HG03558 (cell line): Measurements from ENCODE around the gene GSN.

Source experiments
- ATAC-seq: cut with Tn5 transposase; IDR thresholded peaks from one replicate; pipeline ENCODE4 v1.9.1; 2021; ENCODE audit warnings: moderate number of reproducible peaks; ENCODE audit not compliant: unreplicated experiment; ENCODE audit errors: extremely low read depth

The GSN gene

DNA sequence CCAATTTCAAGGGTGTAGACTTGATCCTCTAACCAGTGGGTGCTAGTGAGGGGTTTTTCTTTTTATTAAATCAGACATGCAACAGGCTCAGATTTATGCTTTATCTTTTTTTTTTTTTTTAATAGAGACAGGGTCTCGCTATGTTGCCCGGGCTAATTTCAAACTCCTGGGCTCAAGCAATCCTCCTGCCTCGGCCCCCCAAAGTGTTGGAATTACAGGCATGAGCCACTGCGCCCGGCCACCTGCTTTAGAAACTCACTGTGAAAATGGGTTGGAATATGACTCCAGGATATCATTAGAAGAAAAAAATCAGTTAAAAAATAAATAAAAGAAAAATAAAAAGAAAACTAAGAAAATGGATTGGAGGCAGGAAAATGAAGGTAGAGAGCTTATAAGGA, 51.4 kb downstream of the GSN start:
- ATAC-seq = no peak

DNA sequence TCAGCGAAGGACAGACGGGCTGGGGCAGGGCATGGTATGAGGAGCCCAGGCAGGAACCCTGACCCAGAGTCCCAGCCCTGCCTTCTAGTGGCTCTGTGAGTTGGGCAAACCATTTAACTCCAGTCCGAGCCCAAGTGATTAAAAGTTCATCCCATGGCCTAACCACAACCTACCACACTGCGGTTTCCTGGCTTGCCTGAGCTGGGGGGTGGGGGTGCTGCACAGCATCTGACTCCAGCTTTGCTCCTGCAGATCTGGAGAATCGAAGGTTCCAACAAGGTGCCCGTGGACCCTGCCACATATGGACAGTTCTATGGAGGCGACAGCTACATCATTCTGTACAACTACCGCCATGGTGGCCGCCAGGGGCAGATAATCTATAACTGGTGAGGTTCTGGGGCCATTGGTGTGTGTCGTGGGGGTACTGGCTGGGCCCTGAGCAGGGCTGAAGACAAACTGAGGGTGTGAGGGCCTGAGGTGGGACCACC, 53.1 kb downstream of the GSN start:
- ATAC-seq = no peak

DNA sequence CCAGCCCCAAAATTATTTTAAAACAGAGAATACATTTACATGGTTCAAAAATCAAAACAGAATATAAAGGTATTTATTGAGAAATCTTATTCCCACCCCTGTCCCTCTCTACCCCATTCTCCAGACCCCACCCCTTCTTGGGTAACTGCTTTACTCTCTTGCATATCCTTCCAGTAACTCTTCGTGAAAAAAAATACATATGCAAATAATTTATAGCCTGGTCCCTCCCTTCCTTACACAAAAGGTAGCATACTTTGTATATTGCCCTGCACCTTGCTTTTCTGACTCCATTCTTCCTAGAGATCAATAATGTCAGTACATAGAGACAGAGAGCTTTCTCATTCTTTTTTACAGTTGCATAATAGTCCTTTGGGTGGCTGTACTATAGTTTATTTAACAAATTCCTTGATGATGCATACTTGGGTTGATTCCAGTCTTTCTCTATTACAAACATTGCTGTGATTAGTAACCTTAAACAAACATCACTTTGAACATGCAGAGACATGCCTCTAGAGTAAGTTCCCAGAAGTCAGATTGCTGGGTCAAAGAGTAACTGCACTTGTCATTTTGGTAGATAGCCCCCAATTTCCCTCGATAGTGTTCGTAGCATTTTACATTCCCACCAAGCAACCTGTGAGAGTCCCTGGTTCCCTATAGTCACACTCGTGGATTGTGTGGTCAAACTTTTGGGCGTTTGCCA, 54.2 kb downstream of the GSN start:
- no peak for ATAC-seq

DNA sequence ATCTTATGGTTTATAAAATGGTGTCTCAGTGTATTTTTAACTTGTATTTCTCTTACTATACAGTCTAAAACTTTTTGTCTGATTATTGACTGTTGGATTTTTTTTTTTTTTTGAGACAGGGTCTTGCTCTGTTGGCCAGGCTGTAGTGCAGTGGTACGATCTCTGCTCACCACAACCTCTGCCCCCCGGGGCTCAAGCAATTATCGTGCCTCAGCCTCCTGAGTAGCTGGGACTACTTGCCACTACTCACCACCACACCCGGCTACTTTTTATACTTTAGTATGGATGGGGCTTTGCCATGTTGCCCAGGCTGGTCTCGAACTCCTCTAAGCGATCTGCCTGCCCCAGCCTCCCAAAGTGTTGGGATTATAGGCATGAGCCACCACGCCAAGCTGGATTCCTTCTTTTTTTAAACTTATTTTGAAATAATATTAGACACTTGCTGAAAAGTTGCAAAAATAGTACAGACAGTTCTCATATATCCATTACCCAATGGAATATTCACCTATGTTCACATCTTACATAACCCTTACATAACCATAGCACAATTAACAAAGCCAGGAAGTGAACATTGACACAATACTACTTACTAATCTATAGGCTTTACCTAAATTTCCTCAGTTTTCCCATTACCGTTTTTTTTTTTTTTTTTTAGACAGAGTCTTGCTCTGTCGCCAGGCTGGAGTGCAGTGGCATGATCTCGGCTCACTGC, 54.9 kb downstream of the GSN start:
- no peak for ATAC-seq

DNA sequence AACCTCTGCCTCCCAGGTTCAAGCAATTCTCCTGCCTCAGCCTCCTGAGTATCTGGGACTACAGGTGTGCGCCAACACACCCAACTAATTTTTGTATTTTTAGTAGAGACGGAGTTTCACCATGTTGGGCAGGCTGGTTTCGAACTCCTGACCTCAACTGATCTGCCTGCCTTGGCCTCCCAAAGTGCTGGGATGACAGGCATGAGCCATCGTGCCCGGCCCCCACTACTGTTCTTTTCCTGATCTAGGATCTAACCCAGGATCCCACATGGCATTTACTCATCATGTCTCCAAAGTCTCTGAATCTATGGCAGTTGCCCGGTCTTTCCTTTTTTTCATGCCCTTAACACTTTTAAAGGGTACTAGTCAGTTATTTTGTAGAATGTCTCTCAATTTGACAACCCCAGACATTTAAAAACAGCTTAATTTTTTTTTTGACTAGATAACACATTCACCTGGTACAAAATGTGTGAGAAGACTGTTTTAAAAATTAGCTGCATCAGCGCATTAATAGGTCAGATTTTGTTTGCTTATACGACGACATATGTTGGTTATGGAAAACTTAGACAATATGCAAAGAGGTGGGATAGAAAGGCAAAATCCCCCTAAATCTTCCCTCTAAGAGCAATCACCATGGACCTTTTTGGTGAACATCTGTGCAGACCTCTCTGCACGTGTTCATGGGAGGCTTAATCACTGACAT, 55.6 kb downstream of the GSN start:
- no peak for ATAC-seq

DNA sequence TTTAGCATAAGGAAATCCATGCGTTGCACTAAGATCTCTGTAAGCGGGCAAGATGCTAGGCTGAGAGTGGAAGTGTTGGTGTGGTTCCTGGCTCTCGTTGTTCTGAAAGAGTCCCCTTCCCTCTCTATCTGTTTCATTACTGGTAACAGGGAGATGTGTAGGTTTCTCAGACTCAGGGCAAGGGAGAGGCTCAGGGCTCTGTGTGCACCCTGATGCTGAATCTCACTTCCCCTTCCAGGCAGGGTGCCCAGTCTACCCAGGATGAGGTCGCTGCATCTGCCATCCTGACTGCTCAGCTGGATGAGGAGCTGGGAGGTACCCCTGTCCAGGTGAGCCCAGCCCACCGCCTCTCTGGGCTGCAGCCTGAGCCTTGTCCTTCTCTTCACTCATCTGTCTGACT, 56.4 kb downstream of the GSN start:
- no peak for ATAC-seq

DNA sequence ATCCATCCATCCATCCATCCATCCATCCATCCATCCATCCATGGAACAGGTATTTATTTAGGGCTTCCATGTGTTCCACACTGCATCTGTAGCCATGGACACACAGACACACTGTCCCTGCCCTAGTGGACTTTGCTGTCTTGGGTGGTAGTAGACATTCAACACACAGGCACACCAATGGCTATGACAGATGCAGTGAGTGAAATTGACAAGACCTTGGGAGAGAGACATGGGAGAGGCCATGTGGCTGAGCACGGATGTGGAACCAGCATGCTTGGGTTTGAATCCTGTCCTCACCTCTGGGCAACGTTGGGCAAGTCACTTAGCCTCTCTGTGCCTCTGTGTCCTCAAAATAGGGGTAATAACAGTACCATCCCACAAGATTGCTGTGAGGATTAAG, 56.8 kb downstream of the GSN start:
- no peak for ATAC-seq

DNA sequence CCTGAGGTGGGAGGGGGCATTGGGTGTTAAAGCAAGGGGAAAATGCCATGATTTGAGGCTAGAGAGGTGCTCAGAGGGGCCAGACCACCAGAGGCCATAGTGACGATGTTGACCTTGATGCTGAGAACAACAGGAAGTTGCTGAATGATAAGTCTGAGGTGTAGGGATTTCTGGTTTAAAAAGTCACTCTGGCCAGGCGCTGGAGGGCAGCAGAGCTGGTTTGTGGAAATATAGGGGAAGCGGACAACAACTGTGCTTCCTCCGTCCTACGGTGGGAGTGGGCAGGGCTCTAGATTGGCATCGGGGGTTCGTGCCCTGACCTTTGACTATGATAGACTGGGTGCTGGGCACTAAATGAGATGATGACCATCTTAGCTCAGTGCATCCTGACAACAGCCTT, 57.4 kb downstream of the GSN start:
- ATAC-seq = no peak

DNA sequence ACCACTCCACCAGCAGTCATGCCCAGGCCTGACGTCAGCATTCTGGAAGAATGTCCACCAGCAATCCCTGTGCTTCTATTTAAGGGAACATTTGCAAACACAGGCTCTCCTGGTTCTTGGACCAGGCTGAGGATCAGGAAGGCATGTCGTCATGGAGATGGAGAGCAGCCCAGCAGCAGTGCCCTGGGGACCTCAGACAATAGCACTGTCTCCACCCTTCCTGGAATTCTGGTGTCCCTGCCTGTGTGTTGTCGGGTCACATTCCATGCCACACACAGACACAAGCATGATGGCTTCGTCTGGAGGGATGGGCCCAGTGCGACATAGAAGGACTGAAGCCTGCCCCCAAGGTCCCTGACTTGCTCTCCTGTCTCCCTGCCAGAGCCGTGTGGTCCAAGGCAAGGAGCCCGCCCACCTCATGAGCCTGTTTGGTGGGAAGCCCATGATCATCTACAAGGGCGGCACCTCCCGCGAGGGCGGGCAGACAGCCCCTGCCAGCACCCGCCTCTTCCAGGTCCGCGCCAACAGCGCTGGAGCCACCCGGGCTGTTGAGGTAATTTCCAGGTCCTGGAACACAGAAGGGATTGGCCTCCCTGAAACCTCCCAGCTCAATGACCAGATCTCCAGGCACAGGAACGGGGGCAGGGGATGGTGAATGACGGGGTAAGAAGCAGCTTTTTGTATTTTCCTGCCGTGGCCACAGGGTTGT, 58.3 kb downstream of the GSN start:
- ATAC-seq = no peak

DNA sequence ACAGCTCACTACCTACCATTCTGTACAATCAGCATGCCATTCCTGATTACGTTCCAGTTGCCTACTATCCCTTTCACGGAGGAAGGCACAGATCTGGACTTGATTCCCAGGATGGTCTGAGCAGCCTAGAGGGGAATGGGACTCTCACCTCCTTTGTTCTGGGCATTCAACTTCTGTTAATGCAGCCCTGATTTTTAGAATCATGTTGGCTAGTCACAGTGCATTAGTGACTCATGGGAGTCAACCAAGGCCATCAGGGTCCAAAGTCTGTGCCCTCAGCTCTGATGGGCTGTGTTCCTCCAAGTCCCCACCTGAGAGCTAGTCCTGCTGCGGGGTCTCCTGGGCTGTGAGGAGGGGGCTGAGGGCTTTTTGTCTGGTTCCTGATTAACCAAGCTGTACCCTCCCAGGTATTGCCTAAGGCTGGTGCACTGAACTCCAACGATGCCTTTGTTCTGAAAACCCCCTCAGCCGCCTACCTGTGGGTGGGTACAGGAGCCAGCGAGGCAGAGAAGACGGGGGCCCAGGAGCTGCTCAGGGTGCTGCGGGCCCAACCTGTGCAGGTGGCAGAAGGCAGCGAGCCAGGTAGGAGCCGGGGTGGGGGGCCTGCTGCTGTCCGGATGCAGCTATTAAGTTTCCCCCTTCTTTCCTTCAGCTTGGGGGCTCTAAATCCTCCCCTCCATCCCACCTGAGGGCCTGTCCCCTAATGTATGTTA, 59.1 kb downstream of the GSN start:
- ATAC-seq = no peak

DNA sequence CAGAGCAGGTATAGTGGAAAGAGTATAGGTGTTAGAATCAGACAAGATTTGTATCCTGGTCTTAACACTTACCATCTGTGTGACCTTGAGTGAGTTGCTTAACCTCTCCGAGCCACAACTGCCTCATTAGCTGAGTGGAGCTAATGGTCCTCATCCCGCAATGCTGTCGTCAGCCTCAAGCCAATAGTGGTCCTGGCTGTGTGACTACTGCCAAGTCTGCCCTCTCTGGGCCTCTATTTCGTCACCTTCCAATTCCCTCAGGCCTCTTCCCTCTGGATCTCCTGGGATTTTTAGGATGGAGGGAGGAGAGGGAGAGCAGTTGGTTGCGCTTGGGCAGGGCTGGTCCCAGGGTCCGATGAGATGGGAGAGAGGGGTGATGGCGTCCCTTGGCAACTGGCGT, 60.5 kb downstream of the GSN start:
- ATAC-seq = no peak

DNA sequence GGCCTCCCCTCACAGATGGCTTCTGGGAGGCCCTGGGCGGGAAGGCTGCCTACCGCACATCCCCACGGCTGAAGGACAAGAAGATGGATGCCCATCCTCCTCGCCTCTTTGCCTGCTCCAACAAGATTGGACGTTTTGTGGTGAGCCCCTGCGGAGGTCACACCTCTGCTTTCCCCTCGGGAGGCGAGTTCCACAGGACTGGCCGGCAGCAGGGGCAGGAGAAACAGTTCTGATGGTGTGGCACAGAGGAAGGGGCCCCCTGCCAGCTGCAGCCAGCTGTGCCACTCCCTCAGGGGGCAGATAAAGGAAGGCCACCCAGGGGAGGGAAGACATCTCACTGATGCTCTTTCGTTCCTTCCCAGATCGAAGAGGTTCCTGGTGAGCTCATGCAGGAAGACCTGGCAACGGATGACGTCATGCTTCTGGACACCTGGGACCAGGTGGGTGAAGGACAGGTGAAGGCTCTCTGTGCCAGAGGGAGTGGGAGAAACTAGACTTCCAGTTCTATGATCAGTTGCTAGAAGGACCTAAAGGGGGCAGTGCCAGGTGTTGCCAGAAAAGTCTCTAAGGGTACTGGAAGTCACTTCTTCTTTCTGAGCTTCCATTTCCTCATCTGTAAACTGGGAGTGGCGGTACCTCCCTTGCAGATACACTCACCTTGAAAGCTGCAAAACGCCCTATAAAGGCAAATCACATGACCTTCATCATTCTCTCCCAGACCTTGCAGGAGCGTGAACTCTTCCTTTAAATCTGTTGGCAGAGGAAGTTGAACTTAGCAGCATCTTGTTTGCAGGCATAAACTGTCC, 61.1 kb downstream of the GSN start:
- no peak for ATAC-seq

DNA sequence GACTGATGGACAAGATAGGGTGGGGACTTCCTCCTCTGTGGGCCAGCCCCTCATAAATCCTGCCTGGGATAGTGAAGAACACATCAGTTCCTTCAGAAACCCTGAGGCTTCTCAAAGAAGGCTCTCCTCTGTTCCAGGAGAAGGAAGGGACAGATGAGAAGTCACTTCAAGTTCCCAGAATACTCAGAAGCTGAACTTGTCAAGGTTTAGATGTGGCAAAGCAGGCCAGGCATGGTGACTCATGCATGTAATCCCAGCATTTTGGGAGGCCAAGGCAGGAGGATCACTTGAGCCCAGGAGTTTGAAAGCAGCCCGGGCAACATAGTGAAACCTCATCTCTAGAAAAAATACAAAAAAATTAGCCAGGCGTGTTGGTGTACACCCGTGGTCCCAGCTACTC, 63.6 kb downstream of the GSN start:
- no peak for ATAC-seq

DNA sequence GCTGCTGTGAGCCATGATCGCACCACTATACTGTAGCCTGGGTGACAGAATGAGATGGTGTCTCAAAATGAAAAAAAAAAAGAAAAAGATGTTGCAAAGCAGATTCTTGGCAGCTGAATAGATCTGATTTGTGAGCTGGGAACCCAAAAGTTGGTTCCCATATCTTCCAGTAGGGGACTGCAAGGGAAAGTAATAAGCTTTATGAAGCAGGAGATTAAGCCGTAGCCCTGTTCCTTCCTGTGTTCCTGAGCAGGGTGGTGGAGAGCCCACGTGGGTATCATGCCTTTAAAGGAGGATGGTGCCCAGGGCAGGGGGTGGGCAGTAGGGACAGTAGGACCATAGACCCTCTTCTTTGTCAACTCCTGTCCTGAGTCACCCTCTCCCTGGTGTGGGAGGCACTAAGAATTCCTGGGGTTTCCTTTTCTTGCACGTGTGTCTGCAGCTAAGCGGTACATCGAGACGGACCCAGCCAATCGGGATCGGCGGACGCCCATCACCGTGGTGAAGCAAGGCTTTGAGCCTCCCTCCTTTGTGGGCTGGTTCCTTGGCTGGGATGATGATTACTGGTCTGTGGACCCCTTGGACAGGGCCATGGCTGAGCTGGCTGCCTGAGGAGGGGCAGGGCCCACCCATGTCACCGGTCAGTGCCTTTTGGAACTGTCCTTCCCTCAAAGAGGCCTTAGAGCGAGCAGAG, 64.2 kb downstream of the GSN start:
- no peak for ATAC-seq

DNA sequence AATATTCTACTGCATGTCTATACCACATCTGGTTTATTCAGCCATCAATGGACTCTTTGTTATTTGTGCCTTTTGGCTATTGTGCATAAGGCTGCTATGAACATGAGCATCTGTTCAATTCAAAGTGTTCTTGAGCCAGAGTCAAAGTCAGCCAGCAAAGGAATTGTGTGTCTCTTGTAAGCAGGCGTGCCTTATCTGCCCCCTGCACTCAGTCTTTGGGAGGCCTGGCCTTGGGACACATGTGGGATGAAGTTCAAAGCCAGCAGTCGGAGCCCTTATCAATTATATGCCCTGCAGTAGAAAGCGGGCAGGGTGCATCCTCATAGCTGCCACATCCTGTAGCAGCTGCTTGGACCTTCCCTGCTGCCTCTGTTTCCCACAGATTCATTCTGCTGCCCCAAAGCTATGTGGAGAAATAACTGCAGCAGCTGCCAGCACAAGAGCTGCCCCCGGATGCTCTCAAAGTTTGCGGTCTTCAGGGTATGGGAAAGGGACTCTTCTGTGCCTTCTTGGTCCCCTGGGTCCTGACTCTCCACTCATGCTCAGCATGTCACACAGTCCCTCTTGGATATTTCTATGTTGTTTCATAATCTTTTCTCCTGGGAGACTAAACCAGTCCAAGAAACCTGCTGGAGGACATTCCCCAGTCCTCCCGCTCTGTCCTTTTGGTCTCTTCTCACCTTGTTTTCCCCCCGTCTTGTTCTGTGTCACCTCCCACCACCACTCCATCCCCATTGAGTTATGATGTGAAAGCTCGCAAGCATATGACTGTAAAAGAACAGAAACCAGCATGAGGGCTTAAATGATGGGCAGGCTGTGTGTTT, 66.2 kb downstream of the GSN start:
- ATAC-seq = no peak

DNA sequence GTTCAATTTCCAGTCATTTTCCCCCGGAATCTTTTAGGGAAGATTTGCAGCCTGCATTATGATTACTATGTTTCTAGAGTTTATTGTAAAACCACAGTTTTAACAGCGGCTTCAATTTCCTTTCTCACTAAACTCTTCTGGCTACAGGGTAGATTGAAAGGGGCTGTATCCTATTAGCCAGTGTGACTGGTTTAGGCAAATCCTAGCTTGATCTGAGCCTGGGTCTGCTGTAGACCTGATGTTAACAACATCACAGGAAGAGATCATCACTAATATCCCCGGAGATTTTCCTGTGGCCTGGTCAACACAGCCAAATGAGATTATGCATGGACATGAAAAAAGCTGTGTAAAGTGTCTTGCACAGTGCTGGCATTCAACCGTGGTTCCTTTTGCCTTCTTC, 68.7 kb downstream of the GSN start:
- no peak for ATAC-seq

DNA sequence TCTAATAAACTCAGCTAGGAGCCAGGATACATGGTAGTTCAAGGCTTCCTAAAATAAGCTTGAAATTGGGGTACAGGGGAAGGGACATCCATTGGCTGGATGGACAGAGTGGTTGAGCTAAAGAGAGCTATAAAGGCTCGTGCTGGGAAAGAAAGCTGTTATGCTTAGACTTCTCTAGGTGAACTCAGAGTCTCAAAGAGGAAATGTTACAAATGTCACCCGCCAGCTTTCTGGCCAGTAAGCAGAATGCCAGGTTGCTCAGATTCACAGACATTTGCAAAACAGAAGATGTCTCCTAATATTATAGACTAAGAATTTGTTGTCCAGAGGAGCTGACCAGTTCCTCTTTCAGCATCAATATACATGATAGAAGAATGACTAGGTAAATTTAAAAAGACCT, 71.5 kb downstream of the GSN start:
- no peak for ATAC-seq
